Calu3 (cell line): ENCODE measurements around the gene KLHDC7A. TPM values are rescaled to one million over a fixed set of nuclear protein-coding genes. Genes with fewer than 3 reads are reported as not detected.

Source experiments
- BruUV-seq: library from RNA; stranded (reverse); fragments of 400-500 nt; replicated peaks from 2 replicates; lab custom pipeline; 2021; lab: Mats Ljungman, UMichigan
- CTCF ChIA-PET: fragments of 300-600 bp; sonication (Branson Sonifier 250); formaldehyde crosslinking; loops from one replicate; lab custom pipeline; 2022; ENCODE audit warnings: antibody characterized with exemption; lab: Charles Lee
- DNase-seq: peaks from one replicate; pipeline ENCODE4 v3.0.0; 2022
- H3K27ac Mint-ChIP-seq: one replicate; pipeline ENCODE4 v1.8.0; 2022; ENCODE audit warnings: mixed read lengths; ENCODE audit not compliant: unreplicated experiment
- H3K27me3 Mint-ChIP-seq: one replicate; pipeline ENCODE4 v1.8.0; 2022; ENCODE audit warnings: mixed read lengths; ENCODE audit not compliant: unreplicated experiment
- H3K36me3 Mint-ChIP-seq: one replicate; pipeline ENCODE4 v1.8.0; 2022; ENCODE audit warnings: mild to moderate bottlenecking, moderate library complexity, mixed read lengths; ENCODE audit not compliant: insufficient read depth, unreplicated experiment
- H3K4me1 Mint-ChIP-seq: one replicate; pipeline ENCODE4 v1.8.0; 2022; ENCODE audit warnings: mild to moderate bottlenecking, low read depth, mixed read lengths; ENCODE audit not compliant: unreplicated experiment
- H3K4me3 Mint-ChIP-seq: one replicate; pipeline ENCODE4 v1.8.0; 2022; ENCODE audit warnings: mild to moderate bottlenecking, low read depth, moderate library complexity, mixed read lengths; ENCODE audit not compliant: unreplicated experiment
- H3K9me3 Mint-ChIP-seq: one replicate; pipeline ENCODE4 v1.8.0; 2022; ENCODE audit warnings: low read depth, mixed read lengths; ENCODE audit not compliant: unreplicated experiment
- CTCF ChIP-seq: fragments of 200-600 bp; IDR thresholded peaks from one replicate; pipeline ENCODE4 v1.8.0; 2022; ENCODE audit warnings: antibody characterized with exemption; ENCODE audit not compliant: unreplicated experiment
- intact Hi-C: fragments of 100-400 bp; cut with micrococcal nuclease; formaldehyde crosslinking; loops from one replicate; pipeline ENCODE4 v1.10.0; 2022; ENCODE audit not compliant: unreplicated experiment
- total RNA-seq: library from RNA; stranded (reverse); gene quantifications from 2 replicates; pipeline ENCODE4 v1.2.3, GENCODE V29; 2022

The KLHDC7A gene
- total RNA-seq, 1 experiment from 2014 or later = 14.3 TPM

DNA sequence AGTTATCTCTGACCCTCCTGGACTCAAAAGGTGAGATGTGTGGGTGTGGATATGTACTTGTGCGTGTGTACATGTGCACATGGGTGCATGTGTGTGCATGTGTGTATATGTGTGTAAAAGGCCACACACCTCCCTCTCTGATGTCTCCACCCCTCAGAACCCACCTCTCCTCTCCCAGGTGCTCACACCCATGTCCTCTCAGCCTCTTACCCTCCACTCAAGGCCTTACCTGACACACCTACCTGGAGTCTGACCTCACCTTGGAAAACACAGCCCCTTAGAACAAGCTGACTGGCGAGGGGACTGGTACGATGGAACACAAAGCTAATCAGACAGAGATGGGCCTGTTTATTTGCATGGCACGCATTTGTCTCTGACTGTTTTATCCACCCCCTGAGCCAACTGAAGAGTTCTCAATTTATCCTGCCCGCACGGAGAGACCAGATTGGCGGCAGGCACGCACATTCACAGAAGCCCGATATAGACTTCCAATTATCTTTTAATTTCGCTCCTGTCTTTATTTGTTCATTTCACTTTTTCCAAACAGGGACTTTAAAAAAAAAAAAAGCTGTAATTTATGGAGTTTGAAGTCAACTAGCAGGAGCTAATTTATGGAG is 6.1 kb upstream of the KLHDC7A start:
- CTCF ChIA-PET = no interaction called here
- H3K9me3 Mint-ChIP-seq = no peaks in the 10 kb centered on the region
- no peaks in the 10 kb centered on the region for H3K36me3 Mint-ChIP-seq
- TF ChIP-seq CTCF = no peak
- H3K4me1 Mint-ChIP-seq = peaks cover 9% of the 10 kb centered on the region
- no TSS peak for BruUV-seq
- DNase-seq = no peak
- no peak overlapping the region for H3K4me3 Mint-ChIP-seq
- no peak overlapping the region for H3K27ac Mint-ChIP-seq
- no peaks in the 10 kb centered on the region for H3K27me3 Mint-ChIP-seq
- intact Hi-C loops = no loop called here

- H3K36me3 Mint-ChIP-seq = no peaks in the 10 kb centered on the region
- CTCF ChIA-PET = no interaction called here
- no peak for TF ChIP-seq CTCF
- peaks cover 16% of the 10 kb centered on the region for H3K4me1 Mint-ChIP-seq
- H3K27ac Mint-ChIP-seq = no peak overlapping the region
- no peak overlapping the region for H3K4me3 Mint-ChIP-seq
- no peaks in the 10 kb centered on the region for H3K9me3 Mint-ChIP-seq
- intact Hi-C loops = no loop called here
- DNase-seq = no peak
- no TSS peak for BruUV-seq
- H3K27me3 Mint-ChIP-seq = no peaks in the 10 kb centered on the region
Observed at GRCh38 chr1:18475234-18475905, 5.4 kb upstream of the KLHDC7A start.

DNA sequence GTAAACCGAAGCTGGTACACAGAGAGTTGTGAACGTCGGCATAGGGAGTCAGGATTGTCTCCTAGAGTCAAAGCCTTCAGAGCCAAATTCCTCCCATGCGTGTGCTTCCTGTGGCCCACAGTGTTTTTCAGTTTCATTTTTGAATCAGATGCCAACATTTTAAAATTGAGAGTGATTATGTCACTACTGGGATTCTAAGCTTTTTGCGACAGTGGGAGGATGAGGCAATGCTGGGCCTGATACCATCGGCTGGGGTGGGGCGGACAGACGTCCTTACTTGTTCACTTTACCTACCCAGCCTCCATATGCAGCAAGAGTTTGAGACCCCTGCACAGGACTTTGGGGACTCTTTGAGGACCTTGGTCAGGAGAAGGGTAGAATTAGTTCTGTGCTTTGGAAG is 1.3 kb upstream of the KLHDC7A start:
- peak overlapping the region; percentile 80 for H3K27ac Mint-ChIP-seq
- peaks cover 24% of the 10 kb centered on the region for H3K4me1 Mint-ChIP-seq

More for the DNA sequence above, 1.3 kb upstream of the KLHDC7A start:
- Mint-ChIP-seq H3K36me3 (peaks cover 32% of the 10 kb centered on the region), H3K4me3 (no peak overlapping the region), H3K9me3 (no peaks in the 10 kb centered on the region), H3K27me3 (no peaks in the 10 kb centered on the region)
- TF ChIP-seq CTCF = no peak
- no TSS peak for BruUV-seq
- no peak for DNase-seq
- CTCF ChIA-PET = no interaction called here
- intact Hi-C loops = no loop called here
